Measurements from ENCODE around the gene ATP13A4. TPM values are rescaled to one million over a fixed set of nuclear protein-coding genes. Genes with fewer than 3 reads are reported as not detected.

The ATP13A4 gene
- total and polyA plus RNA-seq, 8 donors = 0.46 to 42.6 (median 17.0) TPM

DNA sequence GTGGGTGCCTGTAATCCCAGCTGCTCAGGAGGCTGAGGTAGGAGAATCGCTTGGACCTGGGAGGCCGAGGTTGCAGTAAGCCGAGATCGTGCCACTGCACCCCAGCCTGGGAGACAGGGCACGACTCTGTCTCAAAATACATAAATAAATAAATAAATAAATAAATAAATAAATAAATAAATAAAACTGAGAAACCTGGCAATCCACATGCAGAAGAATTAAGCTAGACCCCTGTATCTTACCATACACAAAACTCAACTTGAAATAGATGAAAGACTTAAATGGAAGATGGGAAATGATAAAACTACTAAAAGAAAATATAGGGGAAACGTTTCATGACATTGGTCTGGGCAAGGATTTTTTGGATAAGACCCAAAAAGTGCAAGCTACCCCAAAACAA lies 58.0 kb downstream of the ATP13A4 start:
- no peak overlapping the region for H3K27ac ChIP-seq
- WGBS, 5 donors = 90 to 93% (median 91%) methylated on average over 6 of the region's 6 CpGs
- H3K4me3 ChIP-seq = no peak overlapping the region
- no peak for DNase-seq
- no peaks in the 10 kb centered on the region for H3K36me3 ChIP-seq
- intact Hi-C loops (cut with DNase I; ENCODE audit: low total_unique reads) = no loop called here
- H3K4me1 ChIP-seq = peaks cover 0 to 16% (median 2%) of the 10 kb centered on the region in 4 donors
- H3K9me3 ChIP-seq = no peaks in the 10 kb centered on the region
- no peak for TF ChIP-seq POLR2A (IDR thresholded peaks at IDR 0.05)
- TF ChIP-seq, protein P1, sequence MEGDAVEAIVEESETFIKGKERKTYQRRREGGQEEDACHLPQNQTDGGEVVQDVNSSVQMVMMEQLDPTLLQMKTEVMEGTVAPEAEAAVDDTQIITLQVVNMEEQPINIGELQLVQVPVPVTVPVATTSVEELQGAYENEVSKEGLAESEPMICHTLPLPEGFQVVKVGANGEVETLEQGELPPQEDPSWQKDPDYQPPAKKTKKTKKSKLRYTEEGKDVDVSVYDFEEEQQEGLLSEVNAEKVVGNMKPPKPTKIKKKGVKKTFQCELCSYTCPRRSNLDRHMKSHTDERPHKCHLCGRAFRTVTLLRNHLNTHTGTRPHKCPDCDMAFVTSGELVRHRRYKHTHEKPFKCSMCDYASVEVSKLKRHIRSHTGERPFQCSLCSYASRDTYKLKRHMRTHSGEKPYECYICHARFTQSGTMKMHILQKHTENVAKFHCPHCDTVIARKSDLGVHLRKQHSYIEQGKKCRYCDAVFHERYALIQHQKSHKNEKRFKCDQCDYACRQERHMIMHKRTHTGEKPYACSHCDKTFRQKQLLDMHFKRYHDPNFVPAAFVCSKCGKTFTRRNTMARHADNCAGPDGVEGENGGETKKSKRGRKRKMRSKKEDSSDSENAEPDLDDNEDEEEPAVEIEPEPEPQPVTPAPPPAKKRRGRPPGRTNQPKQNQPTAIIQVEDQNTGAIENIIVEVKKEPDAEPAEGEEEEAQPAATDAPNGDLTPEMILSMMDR (IDR thresholded peaks at IDR 0.05) = no peak
- no peak for TF ChIP-seq POLR2AphosphoS5 (IDR thresholded peaks at IDR 0.05)
- TF ChIP-seq EP300 (IDR thresholded peaks at IDR 0.05) = no peak
- no peaks in the 10 kb centered on the region for H3K27me3 ChIP-seq

DNA sequence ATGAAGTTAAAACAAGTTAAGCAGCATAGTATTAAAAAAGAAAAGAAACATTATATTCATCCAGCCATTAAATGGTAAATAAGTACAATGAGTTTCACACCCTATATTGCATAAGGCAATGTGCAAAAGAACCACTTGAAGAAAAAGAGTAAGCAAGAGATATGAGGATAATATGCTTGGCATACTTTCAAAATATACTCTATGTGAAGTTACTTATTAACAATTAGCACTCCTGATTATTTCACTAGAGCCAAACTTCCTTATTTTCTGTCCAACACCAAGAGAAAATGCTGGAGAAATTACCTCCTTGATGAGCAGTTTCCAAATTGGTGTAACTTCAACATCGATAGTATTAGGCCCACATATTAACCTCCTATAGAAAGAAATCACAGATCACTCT lies 63.7 kb downstream of the ATP13A4 start:
- Histone ChIP-seq H3K4me3 (no peak overlapping the region), H3K36me3 (no peaks in the 10 kb centered on the region), H3K27ac (peak overlapping the region in 3 of 5 donors; percentile 55 to 78 (median 62)), H3K27me3 (no peaks in the 10 kb centered on the region), H3K4me1 (peaks cover 0 to 24% (median 6%) of the 10 kb centered on the region in 4 donors), H3K9me3 (no peaks in the 10 kb centered on the region)
- TF ChIP-seq EP300 (IDR thresholded peaks at IDR 0.05) (no peak), POLR2AphosphoS5 (IDR thresholded peaks at IDR 0.05) (no peak)
- intact Hi-C loops (cut with DNase I; ENCODE audit: low total_unique reads) = no loop called here
- peak in 1 of 2 donors; percentile 49 for DNase-seq
- WGBS, 5 donors = 30 to 48% (median 43%) methylated on average over 1 of the region's 1 CpG

DNA sequence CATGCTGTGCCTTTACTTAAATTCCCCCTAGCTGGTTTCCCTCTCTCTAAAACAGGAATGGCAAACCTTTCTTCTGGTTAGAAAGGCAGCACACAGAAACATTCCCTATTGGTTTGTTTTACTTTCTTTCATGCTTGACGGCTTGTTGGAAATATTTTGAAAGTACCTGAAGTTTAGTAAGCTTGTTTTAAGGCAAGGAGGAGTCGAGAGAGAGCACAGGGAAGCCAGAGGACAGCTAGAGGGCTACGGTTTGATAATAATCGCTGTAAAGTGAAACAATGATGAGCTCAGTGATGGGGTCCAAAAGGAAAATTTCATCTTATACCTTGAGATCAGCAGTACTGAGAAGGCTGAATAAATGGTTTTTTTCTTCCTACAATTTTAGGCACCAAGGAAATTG lies 64.1 kb downstream of the ATP13A4 start:
- Histone ChIP-seq H3K4me3 (no peak overlapping the region), H3K4me1 (peaks cover 0 to 24% (median 6%) of the 10 kb centered on the region in 4 donors), H3K27me3 (no peaks in the 10 kb centered on the region), H3K27ac (peak overlapping the region in 4 of 5 donors; percentile 20 to 78 (median 58)), H3K9me3 (no peaks in the 10 kb centered on the region), H3K36me3 (no peaks in the 10 kb centered on the region)
- intact Hi-C loops (cut with DNase I; ENCODE audit: low total_unique reads) = no loop called here
- TF ChIP-seq EP300 (IDR thresholded peaks at IDR 0.05) (no peak), POLR2AphosphoS5 (IDR thresholded peaks at IDR 0.05) (no peak), POLR2A (IDR thresholded peaks at IDR 0.05) (no peak)
- TF ChIP-seq, protein P1 (IDR thresholded peaks at IDR 0.05) = no peak
- WGBS, 5 donors = 44 to 56% (median 50%) methylated on average over 4 of the region's 4 CpGs
- no peak for DNase-seq

DNA sequence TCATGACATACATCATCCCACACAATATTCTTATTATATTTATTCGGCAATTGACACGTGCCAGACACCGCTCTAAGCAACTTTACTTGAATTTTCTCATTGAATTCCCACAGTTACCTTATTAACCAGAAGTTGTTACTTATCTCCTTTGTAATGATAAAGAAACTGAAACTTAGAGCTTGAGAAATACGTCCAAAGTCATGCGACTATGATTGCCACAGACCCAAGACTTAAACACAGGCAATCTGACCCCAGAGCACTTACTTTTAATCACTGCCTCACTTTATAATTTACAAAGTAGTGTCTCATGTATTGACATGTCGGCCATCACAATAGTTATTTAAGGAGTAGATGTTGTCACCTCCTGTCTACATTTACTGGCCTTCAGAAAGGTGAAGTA lies 64.7 kb downstream of the ATP13A4 start:
- 35 to 59% (median 56%) methylated on average over 6 of the region's 6 CpGs for WGBS, 5 donors
- peaks cover 0 to 24% (median 6%) of the 10 kb centered on the region in 4 donors for H3K4me1 ChIP-seq
- peaks cover 0 to 5% (median 0%) of the 10 kb centered on the region in 4 donors for H3K36me3 ChIP-seq
- H3K27me3 ChIP-seq = no peaks in the 10 kb centered on the region
- intact Hi-C loops (cut with DNase I; ENCODE audit: low total_unique reads) = no loop called here
- DNase-seq = peak in 1 of 2 donors; percentile 56
- TF ChIP-seq POLR2A (IDR thresholded peaks at IDR 0.05) (no peak), EP300 (IDR thresholded peaks at IDR 0.05) (no peak), POLR2AphosphoS5 (IDR thresholded peaks at IDR 0.05) (no peak)
- TF ChIP-seq, protein P1 (IDR thresholded peaks at IDR 0.05) = no peak
- H3K4me3 ChIP-seq = no peak overlapping the region
- H3K27ac ChIP-seq = peak overlapping the region in 4 of 5 donors; percentile 20 to 78 (median 58)
- H3K9me3 ChIP-seq = no peaks in the 10 kb centered on the region

DNA sequence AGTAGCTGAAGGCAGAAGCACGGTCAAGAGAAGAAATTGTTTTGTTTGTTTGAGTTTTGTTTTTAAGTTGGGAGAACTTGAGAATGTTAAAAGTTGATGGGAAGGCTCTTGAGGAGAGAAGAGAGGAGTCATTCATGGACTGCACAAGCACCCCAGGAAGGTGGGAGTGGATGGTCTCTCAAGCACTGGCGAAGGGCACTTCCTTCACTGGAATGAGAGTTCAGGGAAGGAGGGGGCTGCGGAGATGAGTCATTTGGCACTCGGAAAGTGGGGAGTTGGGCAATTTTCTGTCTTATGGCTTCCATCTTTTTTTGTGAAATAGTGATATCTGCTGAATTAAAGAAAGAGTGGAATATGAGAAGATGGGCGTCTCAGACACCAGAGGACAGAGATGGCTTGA lies 66.0 kb downstream of the ATP13A4 start:
- Histone ChIP-seq H3K4me3 (no peak overlapping the region), H3K4me1 (peaks cover 0 to 24% (median 6%) of the 10 kb centered on the region in 4 donors), H3K27me3 (no peaks in the 10 kb centered on the region), H3K9me3 (no peaks in the 10 kb centered on the region), H3K36me3 (peaks cover 0 to 7% (median 0%) of the 10 kb centered on the region in 4 donors), H3K27ac (no peak overlapping the region)
- TF ChIP-seq, protein P1 (IDR thresholded peaks at IDR 0.05) = no peak
- TF ChIP-seq EP300 (IDR thresholded peaks at IDR 0.05) (no peak), POLR2AphosphoS5 (IDR thresholded peaks at IDR 0.05) (no peak), POLR2A (IDR thresholded peaks at IDR 0.05) (no peak)
- WGBS, 5 donors = 90 to 93% (median 91%) methylated on average over 5 of the region's 5 CpGs
- no peak for DNase-seq
- intact Hi-C loops (cut with DNase I; ENCODE audit: low total_unique reads) = no loop called here
